ENCODE measurements around the gene TNNI3.
A peak's percentile ranks its signal among the peaks of the same experiment; 100 is the strongest.

Gene TNNI3

GRCh38 chr19:55134736-55135135 lies 22.8 kb downstream of the TNNI3 start:
- TF ChIP-seq, protein P1, sequence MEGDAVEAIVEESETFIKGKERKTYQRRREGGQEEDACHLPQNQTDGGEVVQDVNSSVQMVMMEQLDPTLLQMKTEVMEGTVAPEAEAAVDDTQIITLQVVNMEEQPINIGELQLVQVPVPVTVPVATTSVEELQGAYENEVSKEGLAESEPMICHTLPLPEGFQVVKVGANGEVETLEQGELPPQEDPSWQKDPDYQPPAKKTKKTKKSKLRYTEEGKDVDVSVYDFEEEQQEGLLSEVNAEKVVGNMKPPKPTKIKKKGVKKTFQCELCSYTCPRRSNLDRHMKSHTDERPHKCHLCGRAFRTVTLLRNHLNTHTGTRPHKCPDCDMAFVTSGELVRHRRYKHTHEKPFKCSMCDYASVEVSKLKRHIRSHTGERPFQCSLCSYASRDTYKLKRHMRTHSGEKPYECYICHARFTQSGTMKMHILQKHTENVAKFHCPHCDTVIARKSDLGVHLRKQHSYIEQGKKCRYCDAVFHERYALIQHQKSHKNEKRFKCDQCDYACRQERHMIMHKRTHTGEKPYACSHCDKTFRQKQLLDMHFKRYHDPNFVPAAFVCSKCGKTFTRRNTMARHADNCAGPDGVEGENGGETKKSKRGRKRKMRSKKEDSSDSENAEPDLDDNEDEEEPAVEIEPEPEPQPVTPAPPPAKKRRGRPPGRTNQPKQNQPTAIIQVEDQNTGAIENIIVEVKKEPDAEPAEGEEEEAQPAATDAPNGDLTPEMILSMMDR (IDR thresholded peaks at IDR 0.05; ENCODE audit: low read depth, low read length, missing control alignments), result no peak
- H3K4me3 ChIP-seq (replicated peaks; ENCODE audit: low read depth, low read length), result no peak overlapping the region
- no peak for DNase-seq (ENCODE audit: extremely low read depth, low read depth)

GRCh38 chr19:55133639-55134444 lies 23.7 kb downstream of the TNNI3 start:
- no peak for DNase-seq (ENCODE audit: extremely low read depth, low read depth)
- TF ChIP-seq, protein P1 (IDR thresholded peaks at IDR 0.05; ENCODE audit: low read depth, low read length, missing control alignments), result no peak
- no peak overlapping the region for H3K4me3 ChIP-seq (replicated peaks; ENCODE audit: low read depth, low read length)

DNA sequence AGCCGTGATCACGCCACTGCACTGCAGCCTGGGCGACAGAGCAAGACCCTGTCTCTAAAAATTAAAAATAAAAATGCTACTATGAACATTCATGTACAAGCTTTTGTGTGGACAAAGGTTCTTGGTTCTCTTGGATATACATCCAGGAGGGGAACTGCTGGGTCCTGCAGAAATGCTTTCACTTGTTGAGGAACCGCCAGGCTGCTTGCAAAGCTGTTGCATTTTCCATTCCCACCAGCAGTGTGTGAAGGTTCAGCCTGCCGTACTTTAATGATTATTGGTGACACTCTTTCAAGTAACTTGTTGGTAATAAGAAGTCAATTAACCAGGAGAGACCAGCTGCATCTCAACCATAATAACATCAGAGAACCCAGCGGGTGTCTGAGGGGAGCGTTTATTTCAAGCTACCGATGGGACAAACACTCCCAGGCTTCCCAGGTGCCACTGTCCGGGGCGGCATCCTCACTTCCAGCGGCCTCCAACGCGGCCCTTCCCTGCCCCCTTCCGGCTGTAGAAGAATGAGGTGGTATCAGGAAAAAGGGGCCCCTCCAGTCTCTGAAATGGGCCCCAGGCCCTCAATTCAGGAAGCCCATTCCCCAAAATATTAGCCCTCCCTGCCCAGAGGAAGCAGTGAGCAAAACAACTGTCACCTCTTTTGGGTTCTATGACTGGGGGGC lies 24.9 kb downstream of the TNNI3 start:
- DNase-seq (ENCODE audit: extremely low read depth, low read depth), result no peak
- H3K4me3 ChIP-seq (replicated peaks; ENCODE audit: low read depth, low read length), result no peak overlapping the region
- TF ChIP-seq, protein P1 (IDR thresholded peaks at IDR 0.05; ENCODE audit: low read depth, low read length, missing control alignments), result peak; percentile 16

DNA sequence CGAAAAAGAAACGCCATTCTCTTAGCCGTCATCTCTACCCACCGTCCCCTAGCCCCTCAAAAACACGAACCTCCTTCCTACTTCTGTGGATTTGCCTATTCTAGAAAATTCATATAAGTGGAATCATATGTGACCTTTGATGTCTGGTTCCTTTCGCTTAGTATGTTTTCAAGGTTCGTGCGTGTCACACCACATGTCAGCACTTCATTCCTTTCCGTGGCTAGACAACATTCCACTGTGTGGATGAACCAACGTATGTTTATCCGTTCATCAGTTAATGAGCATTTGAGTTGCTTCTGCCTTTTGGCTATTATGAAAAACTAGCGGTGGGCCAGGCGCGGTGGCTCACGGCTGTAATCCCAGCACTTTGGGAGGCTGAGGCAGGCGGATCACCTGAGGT lies 26.1 kb downstream of the TNNI3 start:
- no peak for DNase-seq (ENCODE audit: extremely low read depth, low read depth)
- H3K4me3 ChIP-seq (replicated peaks; ENCODE audit: low read depth, low read length), result no peak overlapping the region
- TF ChIP-seq, protein P1 (IDR thresholded peaks at IDR 0.05; ENCODE audit: low read depth, low read length, missing control alignments), result no peak

DNA sequence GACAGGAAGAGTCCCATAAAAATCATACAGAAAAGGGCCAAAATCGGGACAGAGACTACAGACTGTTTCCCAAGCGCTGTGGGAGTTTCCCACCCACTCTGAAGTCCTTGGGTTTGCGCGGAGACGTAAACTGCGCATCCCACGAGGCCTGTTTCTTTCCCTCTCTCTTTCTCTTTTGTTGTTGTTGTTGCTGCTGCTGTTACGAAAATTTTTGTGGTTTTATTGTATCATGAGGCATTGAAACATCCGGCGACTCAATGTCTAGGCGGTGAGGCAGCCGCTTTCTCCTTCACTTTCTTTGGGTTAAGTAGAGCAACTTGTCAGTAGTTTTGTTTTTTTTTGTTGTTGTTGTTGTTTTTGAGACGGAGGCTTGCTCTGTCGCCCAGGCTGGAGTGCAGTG lies 38.5 kb downstream of the TNNI3 start:
- H3K4me3 ChIP-seq (replicated peaks; ENCODE audit: low read depth, low read length), result no peak overlapping the region
- TF ChIP-seq, protein P1 (IDR thresholded peaks at IDR 0.05; ENCODE audit: low read depth, low read length, missing control alignments), result no peak

GRCh38 chr19:55118401-55118991 lies 39.0 kb downstream of the TNNI3 start:
- no peak for DNase-seq (ENCODE audit: extremely low read depth, low read depth)
- H3K4me3 ChIP-seq (replicated peaks; ENCODE audit: low read depth, low read length), result peak overlapping the region; percentile 55
- TF ChIP-seq, protein P1 (IDR thresholded peaks at IDR 0.05; ENCODE audit: low read depth, low read length, missing control alignments), result no peak

More for the DNA sequence above, 38.5 kb downstream of the TNNI3 start:
- DNase-seq (ENCODE audit: extremely low read depth, low read depth), result no peak

All from HFF-Myc (cell line).